Right lobe of liver (tissue), 4 donors: ENCODE results near the gene SMARCC1.

ENCODE experiments used
- POLR2A ChIP-seq: fragments of 450-650 bp; IDR thresholded peaks from one replicate; pipeline ENCODE4 v1.6.1; 2017; ENCODE audit warnings: antibody characterized with exemption, mild to moderate bottlenecking
- TF ChIP-seq, protein P1 (sequence below), 4 donors: fragments of 200-600 bp in 3 of 4; fragments of 450-650 bp in 1 of 4; IDR thresholded peaks; one replicate each; pipeline versions ENCODE4 v1.5.1 to v1.8.0; 2016 to 2022; ENCODE audit warnings: antibody characterized with exemption in 4 of 4, mild to moderate bottlenecking in 2 of 4
- donor health status: DM: no; HTN: no; CAD: no.
- donor health status: DM: no; HTN: no; CAD: no.
- donor health status: DM: no; HTN: yes; CAD: no.

GRCh38 chr3:47617086-47618010 is 164.3 kb downstream of the SMARCC1 start:
- TF ChIP-seq, protein P1, sequence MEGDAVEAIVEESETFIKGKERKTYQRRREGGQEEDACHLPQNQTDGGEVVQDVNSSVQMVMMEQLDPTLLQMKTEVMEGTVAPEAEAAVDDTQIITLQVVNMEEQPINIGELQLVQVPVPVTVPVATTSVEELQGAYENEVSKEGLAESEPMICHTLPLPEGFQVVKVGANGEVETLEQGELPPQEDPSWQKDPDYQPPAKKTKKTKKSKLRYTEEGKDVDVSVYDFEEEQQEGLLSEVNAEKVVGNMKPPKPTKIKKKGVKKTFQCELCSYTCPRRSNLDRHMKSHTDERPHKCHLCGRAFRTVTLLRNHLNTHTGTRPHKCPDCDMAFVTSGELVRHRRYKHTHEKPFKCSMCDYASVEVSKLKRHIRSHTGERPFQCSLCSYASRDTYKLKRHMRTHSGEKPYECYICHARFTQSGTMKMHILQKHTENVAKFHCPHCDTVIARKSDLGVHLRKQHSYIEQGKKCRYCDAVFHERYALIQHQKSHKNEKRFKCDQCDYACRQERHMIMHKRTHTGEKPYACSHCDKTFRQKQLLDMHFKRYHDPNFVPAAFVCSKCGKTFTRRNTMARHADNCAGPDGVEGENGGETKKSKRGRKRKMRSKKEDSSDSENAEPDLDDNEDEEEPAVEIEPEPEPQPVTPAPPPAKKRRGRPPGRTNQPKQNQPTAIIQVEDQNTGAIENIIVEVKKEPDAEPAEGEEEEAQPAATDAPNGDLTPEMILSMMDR (IDR thresholded peaks at IDR 0.05), result no peak
- TF ChIP-seq POLR2A, result no peak
